GM12872 (cell line): Measurements from ENCODE around the gene DNAH10.

ENCODE experiments used
- TF ChIP-seq, protein P1 (sequence below): IDR thresholded peaks from 3 replicates; pipeline ENCODE4 v1.5.1; 2011; ENCODE audit warnings: low read depth, mild to moderate bottlenecking, low read length, moderate library complexity; ENCODE audit not compliant: insufficient read depth

DNAH10 gene

GRCh38 chr12:123958876-123959275 lies 196.8 kb downstream of the DNAH10 start:
- TF ChIP-seq, protein P1, sequence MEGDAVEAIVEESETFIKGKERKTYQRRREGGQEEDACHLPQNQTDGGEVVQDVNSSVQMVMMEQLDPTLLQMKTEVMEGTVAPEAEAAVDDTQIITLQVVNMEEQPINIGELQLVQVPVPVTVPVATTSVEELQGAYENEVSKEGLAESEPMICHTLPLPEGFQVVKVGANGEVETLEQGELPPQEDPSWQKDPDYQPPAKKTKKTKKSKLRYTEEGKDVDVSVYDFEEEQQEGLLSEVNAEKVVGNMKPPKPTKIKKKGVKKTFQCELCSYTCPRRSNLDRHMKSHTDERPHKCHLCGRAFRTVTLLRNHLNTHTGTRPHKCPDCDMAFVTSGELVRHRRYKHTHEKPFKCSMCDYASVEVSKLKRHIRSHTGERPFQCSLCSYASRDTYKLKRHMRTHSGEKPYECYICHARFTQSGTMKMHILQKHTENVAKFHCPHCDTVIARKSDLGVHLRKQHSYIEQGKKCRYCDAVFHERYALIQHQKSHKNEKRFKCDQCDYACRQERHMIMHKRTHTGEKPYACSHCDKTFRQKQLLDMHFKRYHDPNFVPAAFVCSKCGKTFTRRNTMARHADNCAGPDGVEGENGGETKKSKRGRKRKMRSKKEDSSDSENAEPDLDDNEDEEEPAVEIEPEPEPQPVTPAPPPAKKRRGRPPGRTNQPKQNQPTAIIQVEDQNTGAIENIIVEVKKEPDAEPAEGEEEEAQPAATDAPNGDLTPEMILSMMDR: no peak

- TF ChIP-seq, protein P1: no peak
Measured at GRCh38 chr12:123960029-123960735, 198.1 kb downstream of the DNAH10 start.

DNA sequence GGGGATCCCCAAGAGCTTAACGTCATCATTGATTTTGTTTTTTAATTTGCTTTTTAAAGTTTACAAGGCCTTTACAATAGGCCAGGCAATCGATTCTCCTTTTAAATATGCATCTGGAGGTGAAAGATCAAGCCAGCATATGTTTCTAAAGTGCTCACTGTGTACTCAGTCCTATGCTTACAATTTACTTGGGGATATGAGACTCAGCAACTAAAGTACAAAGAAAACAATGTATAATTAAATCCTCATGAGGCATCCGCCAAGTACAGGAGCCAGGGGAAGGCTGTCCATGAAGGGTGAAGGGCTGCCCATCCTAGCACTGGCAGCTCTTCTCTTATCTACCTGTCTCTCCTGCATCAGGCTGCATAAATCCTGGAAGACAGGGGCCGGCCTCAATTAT lies 198.8 kb downstream of the DNAH10 start:
- TF ChIP-seq, protein P1: no peak

- TF ChIP-seq, protein P1: no peak
Measured at GRCh38 chr12:123961585-123962345, 199.7 kb downstream of the DNAH10 start.

DNA sequence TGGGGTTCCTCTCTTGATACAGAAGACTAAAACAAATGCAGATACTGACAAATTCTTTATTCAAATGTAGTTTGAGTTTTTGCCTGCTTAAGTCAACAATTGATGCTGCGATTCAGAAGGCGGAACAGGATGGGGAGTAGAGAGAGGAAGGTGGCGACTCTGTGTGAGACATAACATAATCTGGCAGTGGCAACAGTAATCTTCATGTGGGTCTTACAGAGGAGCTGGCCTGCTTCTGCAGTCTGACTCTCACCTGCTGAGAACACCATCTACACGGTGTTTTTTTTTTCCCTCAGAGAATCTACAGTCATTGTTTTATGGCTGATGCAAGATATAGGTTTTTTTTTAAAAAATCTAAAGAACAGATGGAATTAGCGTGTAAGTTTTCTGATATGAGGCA lies 200.4 kb downstream of the DNAH10 start:
- TF ChIP-seq, protein P1: no peak

- TF ChIP-seq, protein P1: no peak
Measured at GRCh38 chr12:123963821-123964220, 201.7 kb downstream of the DNAH10 start.

DNA sequence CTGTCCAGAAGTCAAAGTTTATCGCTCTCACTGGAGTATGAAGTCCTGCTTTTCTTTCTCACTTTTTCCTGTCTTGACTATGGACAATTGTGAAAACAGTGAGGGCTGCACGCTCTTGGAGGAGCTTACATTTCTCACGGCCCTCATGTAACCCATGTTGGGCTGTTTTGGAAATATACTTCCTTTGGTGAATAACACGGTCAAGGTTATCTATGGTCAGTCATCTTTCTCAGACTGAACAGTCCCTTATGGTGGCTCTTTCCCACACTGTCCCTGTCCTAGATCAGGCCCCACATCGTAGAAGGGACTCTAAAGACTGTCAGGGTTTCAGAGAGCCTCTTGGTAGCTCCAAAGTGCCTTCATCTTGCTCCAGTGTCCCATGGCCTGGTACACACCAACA lies 203.3 kb downstream of the DNAH10 start:
- TF ChIP-seq, protein P1: no peak
